COR-L47 (cell line): Measurements from ENCODE around the gene HLTF.
"Not testable (repeated sequence)": the region's sequence is repeated elsewhere in the genome, so short reads cannot be mapped to it uniquely, and the experiment has no call there.

Experiments
- DNase-seq: peaks from one replicate; lab custom pipeline; 2025; lab: John Stamatoyannopoulos, UW

Gene HLTF

DNA sequence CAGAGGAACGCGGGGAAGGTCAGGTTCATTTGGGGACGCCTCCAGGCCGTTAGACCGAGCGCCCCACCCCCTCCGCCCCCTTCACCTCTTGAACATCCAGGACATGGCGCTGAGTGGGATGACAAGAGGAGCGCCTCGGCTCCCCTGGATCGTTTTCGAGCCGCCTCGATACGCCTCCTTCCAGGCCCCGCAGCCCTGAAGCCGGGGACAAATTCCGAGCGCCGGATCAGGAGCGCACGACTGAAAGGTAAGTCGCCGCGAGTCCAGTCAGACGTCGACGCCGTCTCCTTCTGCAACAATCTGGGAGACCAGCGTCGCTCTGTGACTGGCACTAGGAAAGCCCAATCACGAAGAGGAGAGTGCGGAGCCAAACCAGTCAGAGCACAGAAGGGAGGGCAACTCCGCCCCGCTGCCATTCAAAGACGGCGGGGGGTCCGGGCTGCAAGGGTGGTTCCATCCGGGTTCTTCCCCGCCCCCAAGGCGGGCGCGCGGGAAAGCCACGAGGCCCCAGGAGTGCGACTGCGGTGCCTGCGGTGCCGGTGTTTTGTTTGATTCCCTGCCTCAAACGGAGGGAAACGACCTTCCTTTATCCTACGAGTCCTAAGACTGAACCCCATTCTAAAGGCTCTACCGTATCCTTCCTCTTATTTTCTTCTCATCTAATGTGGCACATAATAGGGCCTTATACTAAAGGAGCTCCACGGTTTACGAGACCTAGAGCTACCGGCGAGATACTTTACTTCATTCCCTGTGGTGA is at the start of gene HLTF:
Gene HLTF (minus strand): TSS at position 302 of the 757 bp plus-strand sequence. CDS start 197 bp downstream, at position 105.
- DNase-seq, result peak; percentile 94

GRCh38 chr3:149134575-149134974 is 48.2 kb upstream of the HLTF start:
- DNase-seq, result no peak

- DNase-seq, result no peak
Measured at GRCh38 chr3:149131589-149131988, 45.3 kb upstream of the HLTF start.

DNA sequence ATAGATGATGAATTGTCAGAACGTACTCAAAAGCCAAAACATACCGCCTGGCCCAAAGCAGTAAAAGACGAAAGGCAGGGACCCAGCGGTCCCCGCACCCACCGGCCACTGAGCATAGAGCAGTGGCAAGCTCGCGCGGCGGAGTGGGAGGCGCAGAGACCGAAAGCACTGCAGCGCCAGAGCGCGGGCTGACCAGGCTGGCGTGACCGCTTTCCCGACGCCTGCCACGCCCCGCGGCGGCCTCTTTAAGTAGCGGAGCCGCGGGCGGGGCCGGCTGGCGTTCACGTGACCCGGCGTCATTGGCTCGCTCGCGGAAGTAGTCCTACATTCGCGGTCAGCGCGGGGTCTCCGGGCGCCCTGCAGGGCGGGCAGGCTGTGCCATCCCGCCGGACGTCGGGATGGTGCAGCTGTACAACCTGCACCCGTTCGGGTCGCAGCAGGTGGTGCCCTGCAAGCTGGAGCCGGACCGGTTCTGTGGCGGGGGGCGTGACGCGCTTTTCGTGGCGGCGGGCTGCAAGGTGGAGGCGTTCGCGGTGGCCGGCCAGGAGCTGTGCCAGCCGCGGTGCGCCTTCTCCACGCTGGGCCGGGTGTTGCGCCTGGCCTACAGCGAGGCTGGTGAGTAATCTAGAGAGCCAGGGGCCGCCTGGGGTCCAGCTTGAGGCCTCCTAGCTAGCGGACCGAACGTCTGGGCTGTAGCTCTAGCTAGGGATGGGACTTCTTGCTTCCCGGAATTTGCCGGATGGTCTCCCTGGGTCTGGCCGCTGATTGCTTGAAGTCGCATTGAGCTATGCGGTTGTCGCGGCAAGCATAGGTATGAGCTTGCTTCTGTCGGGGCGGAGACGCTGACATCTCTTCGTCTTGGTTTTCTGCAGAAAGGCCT is 43.2 kb upstream of the HLTF start, which contains the start of gene HPS3:
Gene HPS3 (plus strand): TSS at position 313 of the 880 bp plus-strand sequence. CDS start 86 bp downstream, at position 399.
- peak; percentile 95 for DNase-seq

- DNase-seq, result no peak
Measured at GRCh38 chr3:149128821-149129220, 42.5 kb upstream of the HLTF start.

GRCh38 chr3:149122721-149123578 is 36.6 kb upstream of the HLTF start:
- DNase-seq, result no peak

GRCh38 chr3:149120051-149120972 is 34.0 kb upstream of the HLTF start:
- DNase-seq, result peak; percentile 51

GRCh38 chr3:149119466-149119865 is 33.1 kb upstream of the HLTF start:
- no peak for DNase-seq

DNA sequence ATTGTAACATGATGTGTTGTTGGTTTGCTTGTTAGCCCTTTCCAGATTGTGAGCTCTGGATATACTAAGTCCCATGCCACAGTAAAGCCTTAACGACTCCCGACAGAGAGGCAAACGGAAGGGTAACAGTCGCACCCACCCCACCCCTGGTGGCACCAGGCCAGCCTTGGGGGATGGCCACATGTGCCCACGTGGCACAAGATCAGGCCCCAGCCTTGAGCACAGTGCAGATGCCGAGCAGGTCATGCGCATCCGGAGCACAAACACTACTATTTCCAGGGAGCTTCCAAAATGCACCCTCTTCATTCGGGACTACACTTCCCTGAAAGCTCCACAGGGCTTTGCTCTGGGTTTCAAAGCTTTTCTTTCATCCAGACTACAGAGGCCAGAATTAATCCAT is 32.4 kb upstream of the HLTF start:
- DNase-seq, result no peak

DNA sequence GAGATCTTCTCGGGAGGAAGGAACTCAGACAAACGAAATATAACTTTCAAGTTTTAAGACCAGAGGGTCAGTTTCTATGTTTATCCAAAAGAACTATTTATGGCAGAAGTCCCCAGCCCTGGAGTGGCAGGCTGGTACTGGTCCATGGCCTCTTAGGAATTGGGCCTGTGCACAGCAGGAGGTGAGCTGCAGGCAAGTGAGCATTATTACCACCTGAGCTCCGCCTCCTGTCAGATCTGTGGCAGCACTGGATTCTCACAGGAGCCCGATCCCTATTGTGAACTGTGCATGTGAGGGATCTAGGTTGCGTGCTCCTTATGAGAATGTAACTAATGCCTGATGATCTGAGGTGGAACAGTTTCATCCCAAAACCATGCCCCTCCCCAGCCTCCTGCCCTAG is 28.8 kb upstream of the HLTF start:
- DNase-seq, result no peak

DNA sequence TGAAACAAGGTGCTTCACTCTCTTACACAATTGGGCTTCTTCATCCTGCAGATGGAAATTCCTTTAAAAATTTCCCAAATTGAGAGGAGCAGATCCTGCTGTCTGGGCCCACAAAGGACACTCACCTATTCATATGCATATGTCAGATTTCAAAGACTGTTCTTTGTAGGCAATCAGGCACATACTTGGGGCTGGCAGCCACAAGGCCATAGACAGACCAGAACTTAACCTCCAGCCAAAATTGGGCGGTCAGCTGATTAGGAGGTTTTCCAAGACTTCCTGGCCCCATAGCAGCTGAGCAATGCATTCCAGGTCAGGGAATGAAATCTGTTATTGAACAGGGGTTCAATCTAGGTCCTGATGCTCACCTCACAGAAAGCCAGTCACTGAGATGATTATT is 28.1 kb upstream of the HLTF start:
- no peak for DNase-seq

DNA sequence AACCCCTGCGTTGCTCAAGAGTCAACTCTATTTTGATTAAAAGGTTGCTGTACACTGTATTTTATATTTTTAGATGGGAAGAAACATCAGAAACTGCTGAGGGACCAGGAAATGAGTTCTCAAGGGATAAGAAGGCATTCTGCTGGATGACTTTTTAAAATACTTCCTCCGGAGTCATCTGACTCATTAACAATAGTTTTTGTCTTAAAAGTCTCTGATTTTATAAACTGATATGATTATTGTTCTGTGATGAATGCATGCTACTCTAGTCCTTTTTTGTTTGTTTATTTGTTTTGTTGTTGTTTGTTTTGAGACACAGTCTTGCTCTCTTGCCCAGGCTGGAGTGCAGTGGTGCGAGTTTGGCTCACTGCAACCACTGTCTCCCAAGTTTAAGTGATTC is 18.2 kb upstream of the HLTF start:
- no peak for DNase-seq

GRCh38 chr3:149101641-149102040 is 15.3 kb upstream of the HLTF start:
- no peak for DNase-seq

DNA sequence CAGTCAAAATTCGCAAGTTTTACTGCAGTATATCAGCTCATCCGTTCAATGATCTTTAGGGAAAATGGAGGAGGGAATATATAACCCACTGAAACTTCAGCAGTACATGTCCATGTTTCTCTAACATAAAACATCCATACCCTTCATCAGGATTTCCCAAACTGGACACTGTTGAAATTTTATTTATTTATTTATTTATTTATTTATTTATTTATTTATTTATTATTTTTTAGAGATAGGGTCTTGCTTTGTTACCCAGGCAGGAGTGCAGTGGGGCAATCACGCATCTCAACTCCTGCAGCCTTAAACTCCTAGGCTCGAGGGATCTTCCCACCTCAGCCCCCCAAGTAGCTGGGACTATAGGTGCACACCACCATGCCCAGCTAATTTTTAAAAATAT is 14.8 kb upstream of the HLTF start:
- DNase-seq, result no peak

- not testable (repeated sequence) for DNase-seq
Measured at GRCh38 chr3:149097987-149098386, 11.7 kb upstream of the HLTF start.

DNA sequence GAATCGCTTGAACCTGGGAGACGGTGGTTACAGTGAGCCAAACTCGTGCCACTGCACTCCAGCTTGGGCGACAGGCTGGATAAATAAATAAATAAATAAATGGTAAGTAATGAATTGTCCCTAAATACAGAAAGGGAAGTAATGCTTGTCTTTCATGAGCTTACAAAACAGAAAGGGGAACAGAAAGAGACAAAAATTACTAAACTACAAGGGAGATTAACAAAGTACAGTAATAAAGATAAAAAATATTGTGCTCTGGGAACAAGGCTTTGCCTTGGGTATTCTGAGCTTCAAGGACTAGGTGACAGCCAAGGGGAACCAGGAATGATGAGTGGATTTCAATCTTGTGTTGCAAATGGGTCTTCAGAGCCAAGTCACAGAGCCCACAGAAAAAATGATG is 9.2 kb upstream of the HLTF start:
- DNase-seq, result no peak

- no peak for DNase-seq
Measured at GRCh38 chr3:149091983-149092382, 5.7 kb upstream of the HLTF start.

DNA sequence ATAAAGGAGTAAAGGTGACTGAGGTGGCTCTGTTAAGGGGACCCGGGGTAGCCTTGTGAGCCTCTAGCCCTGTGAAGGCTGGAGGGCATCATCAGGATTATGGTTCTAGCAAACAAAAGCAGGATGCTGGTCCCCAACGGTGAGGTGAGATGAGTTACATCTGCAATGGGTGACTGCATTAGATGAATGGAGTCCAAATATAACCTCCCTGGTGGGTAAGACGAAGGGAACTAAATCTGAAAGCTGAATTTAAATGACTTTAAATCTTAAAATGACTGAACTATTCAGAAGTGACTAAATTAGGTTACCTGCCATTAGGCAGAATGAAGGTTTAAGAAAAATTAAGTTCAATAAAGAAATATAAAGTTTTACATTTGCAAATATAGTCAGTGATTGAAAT is 4.6 kb upstream of the HLTF start:
- no peak for DNase-seq

GRCh38 chr3:149090461-149090860 is 4.1 kb upstream of the HLTF start:
- DNase-seq, result no peak

GRCh38 chr3:149089395-149089794 is 3.1 kb upstream of the HLTF start:
- no peak for DNase-seq

- DNase-seq, result no peak
Measured at GRCh38 chr3:149087208-149087607, 875 bp upstream of the HLTF start.
